IPS DF 4.7 (cell line): ENCODE data around the gene KCNH3.
"Not testable (repeated sequence)": the region's sequence is repeated elsewhere in the genome, so short reads cannot be mapped to it uniquely, and the experiment has no call there.

Source experiments
- DNase-seq: peaks from one replicate; pipeline ENCODE4 v3.0.0-alpha.2; 2013; ENCODE audit warnings: low spot score; ENCODE audit errors: extremely low read depth

The KCNH3 gene

GRCh38 chr12:49585477-49586459, 46.9 kb downstream of the KCNH3 start:
- DNase-seq, result no peak

GRCh38 chr12:49587174-49587908, 48.5 kb downstream of the KCNH3 start:
- DNase-seq, result no peak

DNA sequence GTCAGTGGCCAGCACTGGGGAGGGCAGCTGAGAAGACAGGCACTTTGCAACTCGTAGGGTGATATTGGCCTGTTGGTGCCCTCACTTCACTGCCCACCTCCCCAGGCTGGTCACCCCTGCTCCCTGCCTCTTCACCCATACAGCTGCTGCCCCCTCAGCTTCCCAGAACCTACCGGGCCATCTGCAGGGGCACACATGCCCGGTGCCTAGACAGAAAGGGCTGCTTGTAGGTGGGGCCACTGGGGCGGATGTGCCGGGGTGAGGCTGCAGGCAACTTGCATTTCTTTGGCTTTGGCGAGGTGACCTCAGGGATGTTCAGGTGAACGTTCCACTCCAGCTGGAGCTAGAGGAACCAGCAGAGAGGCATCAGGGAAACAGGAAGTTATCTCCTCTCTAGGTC, 49.5 kb downstream of the KCNH3 start:
- DNase-seq, result no peak

DNA sequence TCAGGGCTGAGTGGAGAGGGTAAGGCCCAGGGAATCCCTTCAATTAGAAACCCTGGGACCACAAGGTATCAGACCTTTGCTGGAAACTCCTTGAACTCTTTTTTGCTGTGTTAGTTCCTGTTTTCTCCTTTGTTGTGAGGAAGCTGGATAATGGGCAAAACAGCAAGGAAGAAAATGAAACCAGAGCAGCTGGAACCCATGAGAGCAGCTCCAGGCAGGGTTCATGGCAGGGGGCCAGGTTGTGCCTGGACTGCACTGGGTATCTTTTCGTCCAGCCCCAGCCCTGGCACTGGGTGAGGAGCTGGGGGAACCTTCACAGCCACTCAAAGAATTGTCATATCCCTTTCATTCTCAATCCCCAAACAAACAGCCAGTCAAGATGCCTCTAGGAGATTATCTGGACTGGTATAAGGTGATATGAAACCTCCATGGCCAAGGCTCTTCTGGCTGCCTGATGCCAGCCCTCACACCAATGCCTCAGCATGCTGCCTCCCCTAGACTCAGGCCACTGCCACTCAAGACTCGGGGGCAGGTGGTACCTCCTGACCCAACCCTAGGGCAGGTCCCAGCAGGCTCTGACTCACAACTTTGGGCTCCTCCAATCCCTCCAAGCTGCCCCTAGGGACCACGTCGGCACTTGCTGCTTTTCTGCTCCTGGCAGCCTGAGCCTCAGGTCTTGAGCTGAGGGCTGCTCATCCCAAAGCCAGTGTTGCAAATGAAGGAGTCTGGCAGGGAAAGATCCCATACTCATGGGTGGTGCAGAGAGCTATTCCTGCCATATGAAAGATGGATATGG, 50.1 kb downstream of the KCNH3 start:
- DNase-seq, result no peak

DNA sequence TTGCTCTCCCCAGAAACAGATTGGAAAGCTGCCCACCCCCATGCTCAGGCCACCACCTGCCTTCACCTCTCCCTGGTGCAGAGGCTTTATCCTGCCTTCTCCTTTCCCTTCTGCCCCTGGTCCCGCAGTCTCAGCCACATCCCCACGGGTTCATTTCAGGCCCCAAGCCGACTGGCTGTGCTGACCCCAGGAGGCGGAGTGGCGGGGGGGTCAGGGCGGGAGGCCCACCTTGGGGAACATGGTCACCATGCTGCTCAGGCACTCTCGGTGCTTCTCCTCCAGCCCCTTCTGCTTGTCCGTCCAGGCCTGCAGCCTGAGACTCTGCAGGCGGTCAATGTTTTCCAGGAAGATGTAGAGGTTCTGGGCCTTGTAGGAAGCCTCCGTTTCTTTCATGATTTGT, 59.7 kb downstream of the KCNH3 start:
- DNase-seq, result no peak

GRCh38 chr12:49599961-49600360, 61.1 kb downstream of the KCNH3 start:
- no peak for DNase-seq

- no peak for DNase-seq
Observed at GRCh38 chr12:49603721-49604120, 64.9 kb downstream of the KCNH3 start.

- no peak for DNase-seq
Observed at GRCh38 chr12:49604856-49605255, 66.0 kb downstream of the KCNH3 start.

DNA sequence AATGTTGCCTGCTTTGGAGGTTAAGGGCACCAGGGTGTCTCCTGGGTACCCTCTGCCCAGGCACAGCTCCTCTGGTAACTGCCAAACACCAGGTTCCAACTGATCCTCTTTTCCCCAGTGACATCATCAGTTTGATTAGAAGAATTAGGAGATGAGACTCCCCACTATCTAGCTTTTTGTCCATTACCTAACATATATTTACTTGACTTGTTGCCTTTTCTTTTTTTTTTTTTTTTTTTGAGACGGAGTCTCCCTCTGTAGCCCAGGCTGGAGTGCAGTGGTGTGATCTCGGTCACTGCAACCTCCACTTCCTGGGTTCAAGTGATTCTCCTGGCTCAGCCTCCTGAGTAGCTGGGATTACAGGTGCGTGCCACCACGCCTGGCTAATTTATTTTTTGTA, 66.7 kb downstream of the KCNH3 start, which contains the start of gene FAM186B:
FAM186B (minus strand) TSS at position 101 of the 400 bp plus-strand sequence. CDS start 162 bp downstream, outside the sequence.
- not testable (repeated sequence) for DNase-seq
